ENCODE data around the gene ABHD6. TPM values are rescaled to one million over a fixed set of nuclear protein-coding genes. Genes with fewer than 3 reads are reported as not detected.
A peak's percentile ranks its signal among the peaks of the same experiment; 100 is the strongest.

Gene ABHD6
- total RNA-seq, 2 donors from 2014 or later: 6.1 to 10.6 TPM

- Histone ChIP-seq H3K27me3 (replicated peaks; ENCODE audit: insufficient read depth) (no peaks in the 10 kb centered on the region), H3K9me3 (no peaks in the 10 kb centered on the region), H3K27ac (no peak overlapping the region), H3K4me1 (ENCODE audit: control insufficient read depth in 1 of 2, low read depth in 2 of 2) (peaks cover 18 to 19% of the 10 kb centered on the region in 2 donors), H3K36me3 (no peaks in the 10 kb centered on the region), H3K4me3 (no peak overlapping the region)
- TF ChIP-seq, protein P1, sequence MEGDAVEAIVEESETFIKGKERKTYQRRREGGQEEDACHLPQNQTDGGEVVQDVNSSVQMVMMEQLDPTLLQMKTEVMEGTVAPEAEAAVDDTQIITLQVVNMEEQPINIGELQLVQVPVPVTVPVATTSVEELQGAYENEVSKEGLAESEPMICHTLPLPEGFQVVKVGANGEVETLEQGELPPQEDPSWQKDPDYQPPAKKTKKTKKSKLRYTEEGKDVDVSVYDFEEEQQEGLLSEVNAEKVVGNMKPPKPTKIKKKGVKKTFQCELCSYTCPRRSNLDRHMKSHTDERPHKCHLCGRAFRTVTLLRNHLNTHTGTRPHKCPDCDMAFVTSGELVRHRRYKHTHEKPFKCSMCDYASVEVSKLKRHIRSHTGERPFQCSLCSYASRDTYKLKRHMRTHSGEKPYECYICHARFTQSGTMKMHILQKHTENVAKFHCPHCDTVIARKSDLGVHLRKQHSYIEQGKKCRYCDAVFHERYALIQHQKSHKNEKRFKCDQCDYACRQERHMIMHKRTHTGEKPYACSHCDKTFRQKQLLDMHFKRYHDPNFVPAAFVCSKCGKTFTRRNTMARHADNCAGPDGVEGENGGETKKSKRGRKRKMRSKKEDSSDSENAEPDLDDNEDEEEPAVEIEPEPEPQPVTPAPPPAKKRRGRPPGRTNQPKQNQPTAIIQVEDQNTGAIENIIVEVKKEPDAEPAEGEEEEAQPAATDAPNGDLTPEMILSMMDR (IDR thresholded peaks at IDR 0.05): no peak
- no peak for ATAC-seq (ENCODE audit: insufficient number of reproducible peaks, low FRiP score, low read depth)
- no peak for DNase-seq (ENCODE audit: low spot score)
Measured at GRCh38 chr3:58329922-58330413, 92.4 kb downstream of the ABHD6 start.

GRCh38 chr3:58331593-58332152 lies 94.1 kb downstream of the ABHD6 start:
- peaks cover 18 to 27% of the 10 kb centered on the region in 2 donors for H3K4me1 ChIP-seq (ENCODE audit: control insufficient read depth in 1 of 2, low read depth in 2 of 2)
- H3K27me3 ChIP-seq (replicated peaks; ENCODE audit: insufficient read depth): no peaks in the 10 kb centered on the region
- TF ChIP-seq, protein P1 (IDR thresholded peaks at IDR 0.05): no peak
- no peak overlapping the region for H3K27ac ChIP-seq
- no peaks in the 10 kb centered on the region for H3K36me3 ChIP-seq
- no peak for DNase-seq (ENCODE audit: low spot score)
- no peaks in the 10 kb centered on the region for H3K9me3 ChIP-seq
- H3K4me3 ChIP-seq: no peak overlapping the region
- ATAC-seq (ENCODE audit: insufficient number of reproducible peaks, low FRiP score, low read depth): no peak

DNA sequence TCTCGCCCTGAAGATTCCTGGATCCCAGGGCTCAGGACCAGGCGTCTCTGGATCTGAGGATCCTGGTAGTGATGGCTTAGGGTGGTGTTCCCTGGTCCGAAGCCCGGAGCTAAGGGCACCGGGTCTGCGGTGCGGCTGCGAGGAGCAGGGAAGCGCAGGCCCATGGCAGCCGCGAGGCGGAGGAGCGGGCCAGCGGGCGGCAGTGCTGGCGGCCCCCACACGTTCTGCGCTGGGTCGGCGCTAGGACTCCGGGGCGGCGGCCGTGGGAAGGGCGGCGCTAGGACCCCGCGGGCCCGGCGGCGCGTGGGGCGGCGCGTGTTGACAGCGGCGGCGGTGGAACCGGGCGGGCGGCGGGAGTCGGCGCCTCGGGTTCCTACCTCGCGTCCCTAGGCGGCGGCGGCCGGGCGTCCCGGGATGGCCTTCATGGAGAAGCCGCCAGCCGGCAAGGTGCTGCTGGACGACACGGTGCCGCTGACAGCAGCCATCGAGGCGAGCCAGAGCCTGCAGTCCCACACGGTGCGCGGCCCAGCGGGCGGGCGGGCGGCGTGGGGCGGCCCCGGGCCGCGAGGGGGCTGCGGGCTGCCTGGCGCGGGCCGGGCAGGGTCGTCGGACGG lies 95.1 kb downstream of the ABHD6 start, which contains the start of gene PXK:
TSS of gene PXK (plus strand) at position 318 of the 614 bp plus-strand sequence. CDS start at position 415, 97 bp downstream.
- no peaks in the 10 kb centered on the region for H3K9me3 ChIP-seq
- no peaks in the 10 kb centered on the region for H3K36me3 ChIP-seq
- H3K27me3 ChIP-seq (replicated peaks; ENCODE audit: insufficient read depth): no peaks in the 10 kb centered on the region
- peaks cover 18 to 27% of the 10 kb centered on the region in 2 donors for H3K4me1 ChIP-seq (ENCODE audit: control insufficient read depth in 1 of 2, low read depth in 2 of 2)
- H3K27ac ChIP-seq: peak within 1 kb of the TSS; percentile 36 to 41
- peak within 1 kb of the TSS; percentile 71 for H3K4me3 ChIP-seq
- DNase-seq (ENCODE audit: low spot score) (no peak), ATAC-seq (ENCODE audit: insufficient number of reproducible peaks, low FRiP score, low read depth) (peak; percentile 72)
- TF ChIP-seq, protein P1 (IDR thresholded peaks at IDR 0.05): no peak

DNA sequence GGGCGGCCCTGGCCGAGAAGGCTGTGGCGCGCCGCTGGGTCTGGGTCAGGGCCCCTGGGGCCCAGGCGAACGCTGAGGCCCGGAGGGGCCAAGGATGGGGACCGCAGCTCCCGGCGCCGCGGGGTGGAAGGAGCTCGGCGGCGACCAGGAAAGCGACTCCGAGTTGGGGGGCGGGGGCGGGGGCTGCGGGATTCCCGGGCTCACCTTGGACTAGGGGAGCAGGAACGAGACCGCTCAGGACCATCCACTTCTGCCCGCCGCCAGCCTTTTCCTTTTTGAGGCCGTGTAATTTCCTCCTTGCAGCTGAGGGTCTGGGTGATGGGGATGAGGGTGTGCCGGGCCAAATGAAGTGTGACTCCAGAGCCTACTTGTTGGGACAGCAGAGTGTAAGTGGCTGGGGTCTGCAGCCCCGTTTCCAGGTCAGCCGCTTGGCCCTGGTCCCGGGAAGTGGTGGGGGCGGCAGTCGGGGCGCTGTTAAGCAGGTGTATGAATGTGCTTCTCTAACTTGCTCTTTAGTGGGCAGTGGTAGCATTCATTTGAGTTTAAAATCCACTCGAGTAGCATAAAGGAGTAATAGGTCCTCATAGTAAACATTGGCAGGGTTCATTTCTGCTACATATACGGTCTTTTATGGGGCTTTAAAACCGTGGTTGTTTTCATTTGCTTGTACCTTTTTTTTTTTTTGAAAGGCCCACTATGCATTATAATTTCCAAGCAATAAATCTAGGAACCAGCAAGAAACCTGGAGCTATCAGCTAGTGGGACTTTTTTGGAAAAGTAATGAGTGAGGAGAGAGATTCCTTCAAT lies 95.8 kb downstream of the ABHD6 start:
- TF ChIP-seq, protein P1 (IDR thresholded peaks at IDR 0.05): no peak
- peak overlapping the region; percentile 71 for H3K4me3 ChIP-seq
- no peaks in the 10 kb centered on the region for H3K36me3 ChIP-seq
- DNase-seq (ENCODE audit: low spot score): no peak
- peaks cover 18 to 27% of the 10 kb centered on the region in 2 donors for H3K4me1 ChIP-seq (ENCODE audit: control insufficient read depth in 1 of 2, low read depth in 2 of 2)
- no peaks in the 10 kb centered on the region for H3K27me3 ChIP-seq (replicated peaks; ENCODE audit: insufficient read depth)
- no peaks in the 10 kb centered on the region for H3K9me3 ChIP-seq
- H3K27ac ChIP-seq: peak overlapping the region in 1 of 2 donors; percentile 3
- ATAC-seq (ENCODE audit: insufficient number of reproducible peaks, low FRiP score, low read depth): no peak

DNA sequence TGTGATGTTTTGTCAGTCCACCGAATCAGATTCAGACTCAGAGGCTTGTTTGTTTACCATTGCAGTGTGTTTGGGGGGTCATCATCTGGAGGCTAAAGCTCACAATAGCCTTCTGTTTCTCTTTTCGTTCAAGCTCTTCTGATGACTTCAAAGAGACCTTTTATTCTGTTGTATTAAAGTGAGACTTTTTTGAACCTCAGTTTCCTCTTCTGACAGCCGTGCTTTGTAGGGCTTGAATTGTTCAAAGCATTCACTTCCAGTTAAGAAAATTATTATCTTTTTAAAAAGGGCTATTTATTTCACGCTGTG lies 96.4 kb downstream of the ABHD6 start:
- no peak for ATAC-seq (ENCODE audit: insufficient number of reproducible peaks, low FRiP score, low read depth)
- Histone ChIP-seq H3K9me3 (no peaks in the 10 kb centered on the region), H3K36me3 (no peaks in the 10 kb centered on the region), H3K4me1 (ENCODE audit: control insufficient read depth in 1 of 2, low read depth in 2 of 2) (peaks cover 18 to 27% of the 10 kb centered on the region in 2 donors), H3K27me3 (replicated peaks; ENCODE audit: insufficient read depth) (no peaks in the 10 kb centered on the region), H3K27ac (no peak overlapping the region), H3K4me3 (peak overlapping the region; percentile 71)
- TF ChIP-seq, protein P1 (IDR thresholded peaks at IDR 0.05): no peak
- DNase-seq (ENCODE audit: low spot score): no peak

Data from thoracic aorta (tissue), 2 donors.